BLaER1 (cell line): ENCODE measurements around the gene ZNF786.

Source experiments
- H3K27ac ChIP-seq: shearing (Covaris generic); formaldehyde crosslinking; 2 replicates; pipeline ENCODE4 v1.8.1; 2022
- H3K27me3 ChIP-seq: shearing (Covaris generic); formaldehyde crosslinking; 2 replicates; pipeline ENCODE4 v1.8.1; 2022
- H3K36me3 ChIP-seq: shearing (Covaris generic); formaldehyde crosslinking; 2 replicates; pipeline ENCODE4 v1.8.1; 2022
- H3K4me1 ChIP-seq: shearing (Covaris generic); formaldehyde crosslinking; 2 replicates; pipeline ENCODE4 v1.8.1; 2022
- H3K4me2 ChIP-seq: shearing (Covaris generic); formaldehyde crosslinking; 2 replicates; pipeline ENCODE4 v1.8.1; 2022
- H3K4me3 ChIP-seq: shearing (Covaris generic); formaldehyde crosslinking; 2 replicates; pipeline ENCODE4 v1.8.1; 2022
- H3K9ac ChIP-seq: shearing (Covaris generic); formaldehyde crosslinking; 2 replicates; pipeline ENCODE4 v1.8.1; 2022
- H3K9me3 ChIP-seq: shearing (Covaris generic); formaldehyde crosslinking; 2 replicates; pipeline ENCODE4 v1.8.1; 2022
- H4K20me1 ChIP-seq: shearing (Covaris generic); formaldehyde crosslinking; 2 replicates; pipeline ENCODE4 v1.8.1; 2022
- Cebpa-rat ChIP-seq: shearing (Covaris generic); IDR thresholded peaks from 2 replicates; pipeline ENCODE4 v1.8.1; 2022

ZNF786 gene

DNA sequence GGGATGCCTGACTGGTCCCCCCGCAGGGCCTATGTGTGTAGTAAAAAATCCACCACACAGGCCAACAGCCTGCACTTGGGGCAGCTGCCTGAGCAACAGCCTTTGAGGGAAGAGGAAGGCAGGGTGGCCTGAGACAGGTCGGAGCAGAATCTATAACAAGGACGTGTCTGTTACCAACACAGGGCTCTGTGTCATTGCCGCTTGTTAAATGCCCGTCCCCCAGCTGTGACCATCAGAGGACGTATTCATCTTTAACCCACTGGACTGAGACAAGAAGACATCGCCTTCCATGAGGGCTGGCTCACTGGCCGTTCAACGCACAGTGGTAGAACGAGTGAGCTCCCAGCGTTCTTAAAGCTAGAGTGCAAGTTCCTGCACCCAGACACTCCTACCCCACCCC lies 70.0 kb downstream of the ZNF786 start:
- H3K4me3 ChIP-seq = no peak overlapping the region
- no peak overlapping the region for H3K9ac ChIP-seq
- TF ChIP-seq Cebpa-rat = no peak
- no peak overlapping the region for H3K4me2 ChIP-seq
- no peak overlapping the region for H3K27ac ChIP-seq
- no peaks in the 10 kb centered on the region for H3K9me3 ChIP-seq
- H4K20me1 ChIP-seq = peaks cover 72% of the 10 kb centered on the region
- H3K36me3 ChIP-seq = peaks cover 90% of the 10 kb centered on the region
- H3K4me1 ChIP-seq = peaks cover 37% of the 10 kb centered on the region
- no peaks in the 10 kb centered on the region for H3K27me3 ChIP-seq
